ENCODE results near the gene FBXL22.

The FBXL22 gene

GRCh38 chr15:63593705-63594671 is 3.2 kb upstream of the FBXL22 start:
- no peak for DNase-seq (ENCODE audit: low spot score)

- DNase-seq (ENCODE audit: low spot score): no peak
Measured at GRCh38 chr15:63595065-63595464, 2.1 kb upstream of the FBXL22 start.

- DNase-seq (ENCODE audit: low spot score): no peak
Measured at GRCh38 chr15:63595688-63596087, 1.5 kb upstream of the FBXL22 start.

- DNase-seq (ENCODE audit: low spot score): no peak
Measured at GRCh38 chr15:63596676-63597037, 530 bp upstream of the FBXL22 start.

GRCh38 chr15:63597821-63598220 is 634 bp downstream of the FBXL22 start:
- no peak for DNase-seq (ENCODE audit: low spot score)

- no peak for DNase-seq (ENCODE audit: low spot score)
Measured at GRCh38 chr15:63598473-63599400, 1.6 kb downstream of the FBXL22 start.

GRCh38 chr15:63599401-63600000 is 2.3 kb downstream of the FBXL22 start:
- peak; percentile 27 for DNase-seq (ENCODE audit: low spot score)

GRCh38 chr15:63600001-63600615 is 2.9 kb downstream of the FBXL22 start:
- no peak for DNase-seq (ENCODE audit: low spot score)

GRCh38 chr15:63600616-63601025 is 3.4 kb downstream of the FBXL22 start:
- peak; percentile 81 for DNase-seq (ENCODE audit: low spot score)

- no peak for DNase-seq (ENCODE audit: low spot score)
Measured at GRCh38 chr15:63601026-63601703, 4.0 kb downstream of the FBXL22 start.

GRCh38 chr15:63601704-63602185 is 4.6 kb downstream of the FBXL22 start:
- DNase-seq (ENCODE audit: low spot score): no peak

GRCh38 chr15:63602595-63602994 is 5.4 kb downstream of the FBXL22 start:
- DNase-seq (ENCODE audit: low spot score): no peak

- no peak for DNase-seq (ENCODE audit: low spot score)
Measured at GRCh38 chr15:63603516-63603915, 6.3 kb downstream of the FBXL22 start.

GRCh38 chr15:63604281-63604680 is 7.1 kb downstream of the FBXL22 start:
- DNase-seq (ENCODE audit: low spot score): no peak

GRCh38 chr15:63605036-63605435 is 7.8 kb downstream of the FBXL22 start:
- no peak for DNase-seq (ENCODE audit: low spot score)

GRCh38 chr15:63605816-63606215 is 8.6 kb downstream of the FBXL22 start:
- DNase-seq (ENCODE audit: low spot score): no peak

GRCh38 chr15:63606308-63606707 is 9.1 kb downstream of the FBXL22 start:
- no peak for DNase-seq (ENCODE audit: low spot score)

GRCh38 chr15:63608989-63609388 is 11.8 kb downstream of the FBXL22 start:
- no peak for DNase-seq (ENCODE audit: low spot score)

- DNase-seq (ENCODE audit: low spot score): no peak
Measured at GRCh38 chr15:63609448-63609847, 12.3 kb downstream of the FBXL22 start.

GRCh38 chr15:63610209-63610841 is 13.1 kb downstream of the FBXL22 start:
- DNase-seq (ENCODE audit: low spot score): peak; percentile 70

- DNase-seq (ENCODE audit: low spot score): no peak
Measured at GRCh38 chr15:63611177-63611576, 14.0 kb downstream of the FBXL22 start.

Data from hematopoietic multipotent progenitor cell treated with erythropoietin and hydrocortisone succinate and interleukin-3 and kit ligand, for 15 days (in vitro differentiated cells).